ENCODE data around the gene PAX5. TPM values are rescaled to one million over a fixed set of nuclear protein-coding genes. Genes with fewer than 3 reads are reported as not detected.

PAX5 gene
- total RNA-seq, 3 donors from 2014 or later, result 0.59 TPM; not detected in 2

- Histone ChIP-seq H3K4me3 (no peak overlapping the region), H3K9me3 (no peaks in the 10 kb centered on the region), H3K36me3 (no peaks in the 10 kb centered on the region), H3K4me1 (no peaks in the 10 kb centered on the region), H3K27ac (no peak overlapping the region), H3K27me3 (peaks cover 0 to 11% of the 10 kb centered on the region in 2 donors)
- intact Hi-C loops (cut with DNase I; ENCODE audit: low total_unique reads), result loop anchor here (10.0 kb wide), 1 partner anchor 1792 kb away; no protein-coding TSS in a partner anchor
- no peak for DNase-seq (ENCODE audit: low spot score in 2 of 2)
- TF ChIP-seq POLR2A (IDR thresholded peaks at IDR 0.05), result no peak
- no peak for TF ChIP-seq CTCF (IDR thresholded peaks at IDR 0.05)
- TF ChIP-seq POLR2AphosphoS5 (IDR thresholded peaks at IDR 0.05), result no peak
Measured at GRCh38 chr9:36912620-36913019, 121.4 kb downstream of the PAX5 start.

- intact Hi-C loops (cut with DNase I; ENCODE audit: low total_unique reads), result loop anchor here (10.0 kb wide), 1 partner anchor 1793 kb away; no protein-coding TSS in a partner anchor
- no peak for TF ChIP-seq POLR2AphosphoS5 (IDR thresholded peaks at IDR 0.05)
- TF ChIP-seq CTCF (IDR thresholded peaks at IDR 0.05), result no peak
- no peak for TF ChIP-seq POLR2A (IDR thresholded peaks at IDR 0.05)
- Histone ChIP-seq H3K27ac (no peak overlapping the region), H3K4me1 (no peaks in the 10 kb centered on the region), H3K4me3 (no peak overlapping the region), H3K27me3 (peaks cover 0 to 11% of the 10 kb centered on the region in 2 donors), H3K9me3 (no peaks in the 10 kb centered on the region), H3K36me3 (no peaks in the 10 kb centered on the region)
- DNase-seq (ENCODE audit: low spot score in 2 of 2), result no peak
Measured at GRCh38 chr9:36911601-36912412, 122.3 kb downstream of the PAX5 start.

- H3K27ac ChIP-seq, result no peak overlapping the region
- peaks cover 0 to 11% of the 10 kb centered on the region in 2 donors for H3K27me3 ChIP-seq
- no peaks in the 10 kb centered on the region for H3K9me3 ChIP-seq
- TF ChIP-seq POLR2AphosphoS5 (IDR thresholded peaks at IDR 0.05) (no peak), POLR2A (IDR thresholded peaks at IDR 0.05) (no peak), CTCF (IDR thresholded peaks at IDR 0.05) (no peak)
- intact Hi-C loops (cut with DNase I; ENCODE audit: low total_unique reads), result loop anchor here (10.0 kb wide), 1 partner anchor 1794 kb away; no protein-coding TSS in a partner anchor
- no peak overlapping the region for H3K4me3 ChIP-seq
- no peaks in the 10 kb centered on the region for H3K4me1 ChIP-seq
- no peak for DNase-seq (ENCODE audit: low spot score in 2 of 2)
- no peaks in the 10 kb centered on the region for H3K36me3 ChIP-seq
Measured at GRCh38 chr9:36911037-36911436, 123.0 kb downstream of the PAX5 start.

- TF ChIP-seq CTCF (IDR thresholded peaks at IDR 0.05), result no peak
- TF ChIP-seq POLR2A (IDR thresholded peaks at IDR 0.05), result no peak
- no peak for TF ChIP-seq POLR2AphosphoS5 (IDR thresholded peaks at IDR 0.05)
- no peaks in the 10 kb centered on the region for H3K4me1 ChIP-seq
- H3K36me3 ChIP-seq, result no peaks in the 10 kb centered on the region
- no peak for DNase-seq (ENCODE audit: low spot score in 2 of 2)
- H3K9me3 ChIP-seq, result no peaks in the 10 kb centered on the region
- intact Hi-C loops (cut with DNase I; ENCODE audit: low total_unique reads), result no loop called here
- H3K4me3 ChIP-seq, result no peak overlapping the region
- H3K27me3 ChIP-seq, result no peaks in the 10 kb centered on the region
- no peak overlapping the region for H3K27ac ChIP-seq
Measured at GRCh38 chr9:36906492-36906891, 127.6 kb downstream of the PAX5 start.

All from breast epithelium (tissue), 4 donors.